HCT116 (cell line): ENCODE data around the gene FIZ1. TPM values are rescaled to one million over a fixed set of nuclear protein-coding genes. Genes with fewer than 3 reads are reported as not detected.

Source experiments
- ATAC-seq: fragments of 200-7000 bp; cut with Tn5 transposase; 2 replicates; pipeline ENCODE4 v1.9.1; 2020; ENCODE audit warnings: mild to moderate bottlenecking, moderate library complexity
- BruUV-seq: library from RNA; stranded (reverse); fragments of 400-500 nt; replicated peaks from 2 replicates; lab custom pipeline; 2021; lab: Mats Ljungman, UMichigan
- CTCF ChIA-PET: fragments of 300-600 bp; sonication (Branson Sonifier 250); formaldehyde crosslinking; loops from one replicate; lab custom pipeline; 2021; ENCODE audit warnings: antibody characterized with exemption; lab: Charles Lee
- POLR2A ChIA-PET: fragments of 300-600, 350-600 bp; sonication (Branson Sonifier 250); formaldehyde crosslinking; loops from one replicate; lab custom pipeline; 2021; ENCODE audit warnings: antibody characterized with exemption; lab: Charles Lee
- RAD21 ChIA-PET, 2 experiments: fragments of 300-600 bp; sonication (Branson Sonifier 250); formaldehyde crosslinking; loops; one replicate each; lab custom pipeline; 2023; ENCODE audit warnings: low total read pairs in 2 of 2; ENCODE audit not compliant: uncharacterized antibody in 2 of 2, unreplicated experiment in 2 of 2, low non-redundant PET in 1 of 2; lab: Charles Lee
- DNase-seq: peaks from one replicate; pipeline ENCODE4 v3.0.0-alpha.2; 2010; ENCODE audit warnings: low read depth, low spot score
- H2AFZ ChIP-seq: fragments of 200-600 bp; shearing (Covaris generic), sonication (generic); 2 replicates; pipeline ENCODE4 v1.6.1; 2017; ENCODE audit warnings: low read depth, mixed run types, mixed read lengths, antibody characterized with exemption, low read length; ENCODE audit not compliant: poor library complexity, severe bottlenecking
- H3K27ac ChIP-seq: 2 replicates; pipeline ENCODE4 v1.5.1; 2012; ENCODE audit warnings: low read depth, low read length
- H3K27me3 ChIP-seq: fragments of 200-600 bp; sonication (generic); 2 replicates; pipeline ENCODE4 v1.6.1; 2016; ENCODE audit warnings: mixed run types, low read length, mixed read lengths; ENCODE audit not compliant: insufficient read depth
- H3K36me3 ChIP-seq, 2 experiments: fragments of 200-500 bp in 1 of 2; fragments of 200-600 bp in 1 of 2; sonication (Bioruptor generic) in 1 of 2; sonication (generic) in 1 of 2; 2 replicates each; pipeline versions ENCODE4 v1.5.1 to v1.6.1; 2014 to 2016; ENCODE audit warnings: low read length in 2 of 2, inconsistent platforms in 1 of 2, mixed read lengths in 1 of 2, mixed run types in 1 of 2; ENCODE audit not compliant: insufficient read depth in 2 of 2, control insufficient read depth in 1 of 2
- H3K4me1 ChIP-seq, 2 experiments: fragments of 200-600 bp in 1 of 2; sonication (generic) in 1 of 2; 2 replicates each; pipeline versions ENCODE4 v1.5.1 to v1.6.1; 2012 to 2017; ENCODE audit warnings: low read length in 2 of 2, inconsistent platforms in 1 of 2, mild to moderate bottlenecking in 1 of 2, mixed read lengths in 1 of 2, mixed run types in 1 of 2, moderate library complexity in 1 of 2; ENCODE audit not compliant: insufficient read depth in 2 of 2, control insufficient read depth in 1 of 2
- H3K4me2 ChIP-seq: fragments of 200-600 bp; sonication (generic); 2 replicates; pipeline ENCODE4 v1.6.1; 2017; ENCODE audit warnings: mixed run types, low read length, mixed read lengths
- H3K4me3 ChIP-seq, 2 experiments: fragments of 200-600 bp in 1 of 2; sonication (generic) in 1 of 2; replicated peaks in 1 of 2; 2 replicates each; pipeline ENCODE4 v1.5.1; 2011 to 2016; ENCODE audit warnings: low read length in 2 of 2, control low read depth in 1 of 2, low read depth in 1 of 2, mild to moderate bottlenecking in 1 of 2, mixed read lengths in 1 of 2, mixed run types in 1 of 2
- H3K79me2 ChIP-seq: fragments of 200-600 bp; sonication (generic); 2 replicates; pipeline ENCODE4 v1.6.1; 2017; ENCODE audit warnings: mild to moderate bottlenecking, mixed run types, low read length, moderate library complexity, mixed read lengths; ENCODE audit not compliant: insufficient read depth
- H3K9ac ChIP-seq: fragments of 200-600 bp; sonication (generic); 2 replicates; pipeline ENCODE4 v1.6.1; 2016; ENCODE audit warnings: low read length, mixed read lengths
- H3K9me2 ChIP-seq: fragments of 200-600 bp; sonication (generic), shearing (Covaris generic); 2 replicates; pipeline ENCODE4 v1.6.1; 2017; ENCODE audit warnings: mixed run types, mild to moderate bottlenecking, moderate library complexity; ENCODE audit not compliant: insufficient read depth
- H3K9me3 ChIP-seq, 2 experiments: fragments of 200-500 bp in 1 of 2; fragments of 200-600 bp in 1 of 2; sonication (Bioruptor generic) in 1 of 2; sonication (generic) in 1 of 2; 2 replicates each; pipeline ENCODE4 v1.6.1; 2014 to 2017; ENCODE audit warnings: low read length in 2 of 2, mixed read lengths in 2 of 2, inconsistent platforms in 1 of 2, low read depth in 1 of 2, mild to moderate bottlenecking in 1 of 2, mixed run types in 1 of 2, moderate library complexity in 1 of 2; ENCODE audit not compliant: control insufficient read depth in 1 of 2, insufficient read depth in 1 of 2
- H4K20me1 ChIP-seq: fragments of 200-600 bp; sonication (generic), shearing (Covaris generic); 2 replicates; pipeline ENCODE4 v1.6.1; 2017; ENCODE audit warnings: mixed run types, mild to moderate bottlenecking, moderate library complexity; ENCODE audit not compliant: insufficient read depth
- CBX3 ChIP-seq: IDR thresholded peaks from 2 replicates; pipeline ENCODE4 v1.6.1; 2012; ENCODE audit warnings: low read depth
- CEBPB ChIP-seq: IDR thresholded peaks from 2 replicates; pipeline ENCODE4 v1.6.1; 2012; ENCODE audit warnings: low read depth
- ELF1 ChIP-seq: IDR thresholded peaks from 2 replicates; pipeline ENCODE4 v1.6.1; 2012; ENCODE audit warnings: low read depth, borderline replicate concordance
- EZH2 ChIP-seq: fragments of 200-600 bp; sonication (generic); IDR thresholded peaks from 2 replicates; pipeline ENCODE4 v1.6.1; 2017; ENCODE audit warnings: antibody characterized with exemption, mixed run types
- FOSL1 ChIP-seq: IDR thresholded peaks from 2 replicates; pipeline ENCODE4 v1.6.1; 2012; ENCODE audit warnings: low read depth
- JUND ChIP-seq: IDR thresholded peaks from 2 replicates; pipeline ENCODE4 v1.6.1; 2012
- POLR2A ChIP-seq: IDR thresholded peaks from 2 replicates; pipeline ENCODE4 v1.7.0; 2011; ENCODE audit warnings: borderline replicate concordance; ENCODE audit not compliant: insufficient read depth, insufficient read length; ENCODE audit errors: extremely low read depth
- POLR2AphosphoS5 ChIP-seq: IDR thresholded peaks from 2 replicates; pipeline ENCODE4 v1.6.1; 2011; ENCODE audit warnings: mild to moderate bottlenecking, low read depth, low read length, moderate library complexity
- SIN3A ChIP-seq: IDR thresholded peaks from 2 replicates; pipeline ENCODE4 v1.6.1; 2012; ENCODE audit warnings: low read depth
- SP1 ChIP-seq: IDR thresholded peaks from 2 replicates; pipeline ENCODE4 v1.6.1; 2012; ENCODE audit warnings: low read depth
- SRF ChIP-seq: IDR thresholded peaks from 2 replicates; pipeline ENCODE4 v1.6.1; 2012; ENCODE audit warnings: low read depth
- TCF7L2 ChIP-seq: IDR thresholded peaks from 2 replicates; pipeline ENCODE4 v1.7.0; 2011; ENCODE audit warnings: borderline replicate concordance, inconsistent platforms; ENCODE audit not compliant: insufficient read depth, insufficient read length; ENCODE audit errors: extremely low read depth
- YY1 ChIP-seq: IDR thresholded peaks from 2 replicates; pipeline ENCODE4 v1.6.1; 2011; ENCODE audit warnings: low read length, low read depth, moderate library complexity, mild to moderate bottlenecking; ENCODE audit not compliant: insufficient replicate concordance; ENCODE audit errors: extremely low read depth
- ZFX ChIP-seq: fragments of 450-650 bp; IDR thresholded peaks from 2 replicates; pipeline ENCODE4 v1.6.1; 2017
- ZNF274 ChIP-seq: fragments of 200-500 bp; sonication (Bioruptor generic); IDR thresholded peaks from 2 replicates; pipeline ENCODE4 v1.6.1; 2014; ENCODE audit warnings: mild to moderate bottlenecking, low read depth, low read length, inconsistent platforms
- intact Hi-C: fragments of 100-400 bp; cut with micrococcal nuclease; formaldehyde crosslinking; loops from 2 replicates; pipeline ENCODE4 v1.10.0; 2022
- total RNA-seq: library from RNA; stranded (reverse); gene quantifications from one replicate; pipeline ENCODE4 v1.2.1, GENCODE V29; 2021; ENCODE audit not compliant: unreplicated experiment
- TF ChIP-seq, protein P1 (sequence below), 3 experiments: fragments of 200-600 bp in 1 of 3; sonication (generic) in 1 of 3; IDR thresholded peaks in 2 of 3; conservative IDR thresholded peaks in 1 of 3; 2 replicates each; pipeline ENCODE4 v1.5.1; 2012 to 2017; ENCODE audit warnings: low read depth in 2 of 3, low read length in 2 of 3, antibody characterized with exemption in 1 of 3, borderline replicate concordance in 1 of 3, control low read depth in 1 of 3, mild to moderate bottlenecking in 1 of 3, mixed read lengths in 1 of 3, mixed run types in 1 of 3, moderate library complexity in 1 of 3; ENCODE audit not compliant: insufficient read depth in 1 of 3
- TF ChIP-seq, protein P2 (sequence below): IDR thresholded peaks from 2 replicates; pipeline ENCODE4 v1.6.1; 2012
- TF ChIP-seq, protein P3 (sequence below): IDR thresholded peaks from 2 replicates; pipeline ENCODE4 v1.6.1; 2012
- TF ChIP-seq, protein P4 (sequence below): IDR thresholded peaks from 2 replicates; pipeline ENCODE4 v1.6.1; 2011; ENCODE audit warnings: mild to moderate bottlenecking, low read length, moderate library complexity; ENCODE audit not compliant: insufficient replicate concordance; ENCODE audit errors: extremely low read depth

The FIZ1 gene
- total RNA-seq, 1 experiment from 2014 or later: 15.3 TPM

DNA sequence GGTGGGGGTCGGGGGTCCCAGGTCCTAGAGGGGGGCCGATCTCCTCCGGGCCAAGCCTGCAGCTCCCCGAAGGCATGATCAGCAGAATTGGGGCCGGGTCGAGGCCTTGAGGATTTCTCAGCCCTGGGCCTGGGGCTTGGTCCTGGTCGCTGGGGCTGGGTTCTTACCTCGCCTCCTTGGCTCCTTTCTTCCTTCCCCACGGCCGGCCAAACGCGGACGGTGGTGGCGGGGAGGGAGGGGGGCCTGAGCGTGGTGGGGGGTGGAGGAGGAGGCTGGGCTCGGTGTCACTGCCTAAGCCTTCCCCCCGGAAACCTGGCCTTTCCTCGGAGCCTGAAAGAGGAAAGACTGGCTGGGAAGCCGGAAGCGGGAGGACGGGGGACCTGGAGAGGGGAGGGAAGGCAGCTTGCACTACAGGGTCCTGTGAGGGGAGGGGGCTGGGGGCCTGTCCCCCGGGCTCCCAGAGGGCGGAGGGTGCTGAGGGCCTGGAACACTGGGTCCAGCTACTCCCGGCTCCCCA lies 18.6 kb downstream of the FIZ1 start, which contains the start of gene ZNF579 (continued):
- TF ChIP-seq FOSL1 (no peak), JUND (no peak), EZH2 (no peak)

DNA sequence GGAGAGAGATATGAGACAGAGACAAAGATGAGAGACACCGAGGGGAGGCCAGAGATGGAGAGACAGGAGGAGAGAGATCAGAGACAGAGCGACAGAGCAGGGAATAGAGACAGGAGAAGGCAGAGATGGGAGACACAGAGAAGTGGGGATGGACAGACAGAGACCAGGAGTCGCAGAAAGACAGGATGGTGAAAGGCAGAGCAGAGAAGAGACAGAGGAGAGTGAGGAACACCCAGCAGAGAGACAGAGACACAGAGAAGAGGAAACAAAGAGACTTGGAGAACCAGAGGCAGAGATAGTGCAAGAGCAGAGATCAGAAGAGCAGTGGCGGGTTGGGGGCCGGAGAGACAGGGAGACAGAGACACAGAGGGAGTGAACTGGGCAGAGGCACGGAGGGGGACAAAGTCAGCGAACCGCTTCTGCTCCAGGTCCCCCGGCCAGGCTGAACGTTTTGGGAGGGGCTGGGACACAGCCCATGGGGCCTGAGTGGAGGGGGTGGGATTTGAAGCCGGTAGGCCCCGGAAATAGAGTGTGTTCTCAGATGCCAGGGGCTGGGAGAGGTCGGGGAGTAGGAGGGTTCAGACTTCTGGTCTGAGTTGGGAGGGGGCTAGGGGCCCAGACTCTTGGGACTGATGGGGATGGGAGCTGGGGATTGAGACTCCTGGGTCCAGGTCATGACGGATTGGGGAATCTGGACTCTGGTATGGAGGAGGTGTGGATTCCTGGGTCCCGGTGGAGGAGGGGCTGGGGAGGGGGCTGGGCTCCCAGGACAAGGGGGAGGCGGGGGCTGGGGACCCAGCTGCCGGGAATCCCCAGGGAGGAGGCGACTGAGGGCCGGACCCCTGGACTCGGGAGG lies 19.3 kb downstream of the FIZ1 start:
- BruUV-seq: TSS peak; percentile 54
- ChIA-PET RAD21 (no interaction called here), POLR2A (no interaction called here)
- ATAC-seq (peak; percentile 52), DNase-seq (no peak)
- Histone ChIP-seq H3K79me2 (peaks cover 16% of the 10 kb centered on the region), H3K9me2 (no peaks in the 10 kb centered on the region), H3K4me2 (peak overlapping the region; percentile 84), H3K27ac (peak overlapping the region; percentile 78), H4K20me1 (no peaks in the 10 kb centered on the region)
- intact Hi-C loops: no loop called here
- TF ChIP-seq, protein P1, sequence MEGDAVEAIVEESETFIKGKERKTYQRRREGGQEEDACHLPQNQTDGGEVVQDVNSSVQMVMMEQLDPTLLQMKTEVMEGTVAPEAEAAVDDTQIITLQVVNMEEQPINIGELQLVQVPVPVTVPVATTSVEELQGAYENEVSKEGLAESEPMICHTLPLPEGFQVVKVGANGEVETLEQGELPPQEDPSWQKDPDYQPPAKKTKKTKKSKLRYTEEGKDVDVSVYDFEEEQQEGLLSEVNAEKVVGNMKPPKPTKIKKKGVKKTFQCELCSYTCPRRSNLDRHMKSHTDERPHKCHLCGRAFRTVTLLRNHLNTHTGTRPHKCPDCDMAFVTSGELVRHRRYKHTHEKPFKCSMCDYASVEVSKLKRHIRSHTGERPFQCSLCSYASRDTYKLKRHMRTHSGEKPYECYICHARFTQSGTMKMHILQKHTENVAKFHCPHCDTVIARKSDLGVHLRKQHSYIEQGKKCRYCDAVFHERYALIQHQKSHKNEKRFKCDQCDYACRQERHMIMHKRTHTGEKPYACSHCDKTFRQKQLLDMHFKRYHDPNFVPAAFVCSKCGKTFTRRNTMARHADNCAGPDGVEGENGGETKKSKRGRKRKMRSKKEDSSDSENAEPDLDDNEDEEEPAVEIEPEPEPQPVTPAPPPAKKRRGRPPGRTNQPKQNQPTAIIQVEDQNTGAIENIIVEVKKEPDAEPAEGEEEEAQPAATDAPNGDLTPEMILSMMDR (IDR thresholded peaks at IDR 0.05 in 2 of 3, conservative IDR thresholded peaks at IDR 0.05 in 1 of 3; ENCODE audit: borderline replicate concordance in 1 of 3, insufficient read depth in 1 of 3, low read depth in 2 of 3, low read length in 2 of 3): no peak
- TF ChIP-seq SP1: no peak
- TF ChIP-seq POLR2AphosphoS5: no peak; the same call in 1 of the 2 replicates
- TF ChIP-seq, protein P2, sequence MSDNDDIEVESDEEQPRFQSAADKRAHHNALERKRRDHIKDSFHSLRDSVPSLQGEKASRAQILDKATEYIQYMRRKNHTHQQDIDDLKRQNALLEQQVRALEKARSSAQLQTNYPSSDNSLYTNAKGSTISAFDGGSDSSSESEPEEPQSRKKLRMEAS: no peak
- TF ChIP-seq FOSL1: no peak
- TF ChIP-seq, protein P3, sequence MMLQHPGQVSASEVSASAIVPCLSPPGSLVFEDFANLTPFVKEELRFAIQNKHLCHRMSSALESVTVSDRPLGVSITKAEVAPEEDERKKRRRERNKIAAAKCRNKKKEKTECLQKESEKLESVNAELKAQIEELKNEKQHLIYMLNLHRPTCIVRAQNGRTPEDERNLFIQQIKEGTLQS: no peak
- TF ChIP-seq ZNF274: no peak
- no peak for TF ChIP-seq CEBPB
- no peak for TF ChIP-seq EZH2
- no peak for TF ChIP-seq TCF7L2
- no peak for TF ChIP-seq CBX3
- TF ChIP-seq POLR2A: no peak
- no peak for TF ChIP-seq YY1
- no peak for TF ChIP-seq SIN3A
- no peak for TF ChIP-seq ELF1
- TF ChIP-seq, protein P4, sequence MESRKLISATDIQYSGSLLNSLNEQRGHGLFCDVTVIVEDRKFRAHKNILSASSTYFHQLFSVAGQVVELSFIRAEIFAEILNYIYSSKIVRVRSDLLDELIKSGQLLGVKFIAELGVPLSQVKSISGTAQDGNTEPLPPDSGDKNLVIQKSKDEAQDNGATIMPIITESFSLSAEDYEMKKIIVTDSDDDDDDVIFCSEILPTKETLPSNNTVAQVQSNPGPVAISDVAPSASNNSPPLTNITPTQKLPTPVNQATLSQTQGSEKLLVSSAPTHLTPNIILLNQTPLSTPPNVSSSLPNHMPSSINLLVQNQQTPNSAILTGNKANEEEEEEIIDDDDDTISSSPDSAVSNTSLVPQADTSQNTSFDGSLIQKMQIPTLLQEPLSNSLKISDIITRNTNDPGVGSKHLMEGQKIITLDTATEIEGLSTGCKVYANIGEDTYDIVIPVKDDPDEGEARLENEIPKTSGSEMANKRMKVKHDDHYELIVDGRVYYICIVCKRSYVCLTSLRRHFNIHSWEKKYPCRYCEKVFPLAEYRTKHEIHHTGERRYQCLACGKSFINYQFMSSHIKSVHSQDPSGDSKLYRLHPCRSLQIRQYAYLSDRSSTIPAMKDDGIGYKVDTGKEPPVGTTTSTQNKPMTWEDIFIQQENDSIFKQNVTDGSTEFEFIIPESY: no peak
- TF ChIP-seq ZFX: no peak
- no peak for TF ChIP-seq SRF
- TF ChIP-seq, all 23 proteins: peak for 0
- no peaks in the 10 kb centered on the region for H3K9me3 ChIP-seq
- H3K4me3 ChIP-seq: peak overlapping the region; percentile 92 to 94
- no peak overlapping the region for H2AFZ ChIP-seq
- CTCF ChIA-PET: no interaction called here
- H3K36me3 ChIP-seq: no peaks in the 10 kb centered on the region; a peak in 2 of 4 replicates
- H3K27me3 ChIP-seq: no peaks in the 10 kb centered on the region
- H3K4me1 ChIP-seq: peaks cover 7 to 14% of the 10 kb centered on the region in 2 experiments; a peak in 3 of 4 replicates
- peak overlapping the region; percentile 86 for H3K9ac ChIP-seq
